Loucy (cell line): ENCODE results near the gene ZDHHC11.

Source experiments
- CTCF ChIP-seq: fragments of 200-600 bp; sonication (generic); conservative IDR thresholded peaks from 2 replicates; pipeline ENCODE4 v1.5.1; 2014; ENCODE audit warnings: mild to moderate bottlenecking, antibody characterized with exemption, low read length
- EZH2phosphoT487 ChIP-seq: fragments of 200-600 bp; IDR thresholded peaks from 2 replicates; pipeline ENCODE4 v1.6.1; 2018; ENCODE audit warnings: antibody characterized with exemption, mild to moderate bottlenecking, moderate library complexity, borderline replicate concordance

- no peak for TF ChIP-seq CTCF
- TF ChIP-seq EZH2phosphoT487, result no peak
Measured at GRCh38 chr5:852431-853401, 1.9 kb upstream of the ZDHHC11 start.
